GM12878 (cell line): ENCODE data around the gene ZNF428.

Experiments
- ATF7 ChIP-seq: fragments of 450-650 bp; IDR thresholded peaks from 2 replicates; pipeline ENCODE4 v1.6.1; 2016; ENCODE audit warnings: low read depth, mild to moderate bottlenecking
- CEBPB ChIP-seq, 2 experiments: fragments of 150-350 bp in 1 of 2; IDR thresholded peaks; 2 replicates each; pipeline ENCODE4 v1.6.1; 2012 to 2014; ENCODE audit warnings: low read depth in 2 of 2, low read length in 2 of 2, borderline replicate concordance in 1 of 2, inconsistent platforms in 1 of 2
- CHD2 ChIP-seq: IDR thresholded peaks from 2 replicates; pipeline ENCODE4 v1.6.1; 2011; ENCODE audit warnings: low read depth, low read length, improper control_type of control experiment, borderline replicate concordance
- RAD21 ChIP-seq: IDR thresholded peaks from 2 replicates; pipeline ENCODE4 v1.6.1; 2011; ENCODE audit warnings: mild to moderate bottlenecking, low read depth, low read length, moderate library complexity; ENCODE audit not compliant: insufficient read depth
- RCOR1 ChIP-seq: conservative IDR thresholded peaks from 2 replicates; pipeline ENCODE4 v1.6.1; 2012; ENCODE audit warnings: low read depth, low read length, improper control_type of control experiment
- SP1 ChIP-seq: IDR thresholded peaks from one replicate; pipeline ENCODE4 v1.6.1; 2011; ENCODE audit warnings: low read depth, low read length
- SRF ChIP-seq, 2 experiments: IDR thresholded peaks; 2 replicates each; pipeline ENCODE4 v1.6.1; 2011; ENCODE audit warnings: low read depth in 2 of 2, low read length in 2 of 2, mild to moderate bottlenecking in 1 of 2, moderate library complexity in 1 of 2
- TCF7 ChIP-seq: IDR thresholded peaks from 2 replicates; pipeline ENCODE4 v1.6.1; 2014; ENCODE audit warnings: antibody characterized with exemption, borderline replicate concordance
- ZBTB4 ChIP-seq: fragments of 450-650 bp; formaldehyde crosslinking; IDR thresholded peaks from 2 replicates; pipeline ENCODE4 v1.4.0; 2022; ENCODE audit warnings: mild to moderate bottlenecking, moderate library complexity
- TF ChIP-seq, protein P1 (sequence below), 3 experiments: IDR thresholded peaks in 2 of 3; conservative IDR thresholded peaks in 1 of 3; 2 replicates each; pipeline ENCODE4 v1.5.1; 2011; ENCODE audit warnings: low read depth in 3 of 3, low read length in 3 of 3, mild to moderate bottlenecking in 3 of 3, control low read depth in 2 of 3, moderate library complexity in 2 of 3, inconsistent platforms in 1 of 3, mixed read lengths in 1 of 3; ENCODE audit not compliant: control insufficient read depth in 2 of 3, insufficient read depth in 1 of 3; ENCODE audit errors: extremely low read depth in 1 of 3
- TF ChIP-seq, protein P2 (sequence below): IDR thresholded peaks from 2 replicates; pipeline ENCODE4 v1.6.1; 2011; ENCODE audit warnings: mild to moderate bottlenecking, low read depth, low read length, moderate library complexity; ENCODE audit not compliant: insufficient replicate concordance

GRCh38 chr19:43594710-43595604, 24.5 kb downstream of the ZNF428 start:
- TF ChIP-seq, protein P1, sequence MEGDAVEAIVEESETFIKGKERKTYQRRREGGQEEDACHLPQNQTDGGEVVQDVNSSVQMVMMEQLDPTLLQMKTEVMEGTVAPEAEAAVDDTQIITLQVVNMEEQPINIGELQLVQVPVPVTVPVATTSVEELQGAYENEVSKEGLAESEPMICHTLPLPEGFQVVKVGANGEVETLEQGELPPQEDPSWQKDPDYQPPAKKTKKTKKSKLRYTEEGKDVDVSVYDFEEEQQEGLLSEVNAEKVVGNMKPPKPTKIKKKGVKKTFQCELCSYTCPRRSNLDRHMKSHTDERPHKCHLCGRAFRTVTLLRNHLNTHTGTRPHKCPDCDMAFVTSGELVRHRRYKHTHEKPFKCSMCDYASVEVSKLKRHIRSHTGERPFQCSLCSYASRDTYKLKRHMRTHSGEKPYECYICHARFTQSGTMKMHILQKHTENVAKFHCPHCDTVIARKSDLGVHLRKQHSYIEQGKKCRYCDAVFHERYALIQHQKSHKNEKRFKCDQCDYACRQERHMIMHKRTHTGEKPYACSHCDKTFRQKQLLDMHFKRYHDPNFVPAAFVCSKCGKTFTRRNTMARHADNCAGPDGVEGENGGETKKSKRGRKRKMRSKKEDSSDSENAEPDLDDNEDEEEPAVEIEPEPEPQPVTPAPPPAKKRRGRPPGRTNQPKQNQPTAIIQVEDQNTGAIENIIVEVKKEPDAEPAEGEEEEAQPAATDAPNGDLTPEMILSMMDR (IDR thresholded peaks at IDR 0.05 in 2 of 3, conservative IDR thresholded peaks at IDR 0.05 in 1 of 3; ENCODE audit: control insufficient read depth in 2 of 3, extremely low read depth in 1 of 3, insufficient read depth in 1 of 3, low read depth in 3 of 3, low read length in 3 of 3), result peak; percentile 90 to 94 (median 94)
- TF ChIP-seq, protein P2, sequence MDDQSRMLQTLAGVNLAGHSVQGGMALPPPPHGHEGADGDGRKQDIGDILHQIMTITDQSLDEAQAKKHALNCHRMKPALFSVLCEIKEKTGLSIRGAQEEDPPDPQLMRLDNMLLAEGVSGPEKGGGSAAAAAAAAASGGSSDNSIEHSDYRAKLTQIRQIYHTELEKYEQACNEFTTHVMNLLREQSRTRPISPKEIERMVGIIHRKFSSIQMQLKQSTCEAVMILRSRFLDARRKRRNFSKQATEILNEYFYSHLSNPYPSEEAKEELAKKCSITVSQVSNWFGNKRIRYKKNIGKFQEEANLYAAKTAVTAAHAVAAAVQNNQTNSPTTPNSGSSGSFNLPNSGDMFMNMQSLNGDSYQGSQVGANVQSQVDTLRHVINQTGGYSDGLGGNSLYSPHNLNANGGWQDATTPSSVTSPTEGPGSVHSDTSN, result no peak
- TF ChIP-seq CHD2 (no peak), SP1 (no peak), RCOR1 (no peak), TCF7 (no peak), SRF (IDR thresholded peaks at IDR 0.05; ENCODE audit: low read depth in 2 of 2, low read length in 2 of 2) (no peak), RAD21 (peak; percentile 78), CEBPB (IDR thresholded peaks at IDR 0.05; ENCODE audit: borderline replicate concordance in 1 of 2, low read depth in 2 of 2, low read length in 2 of 2) (no peak), ZBTB4 (CRISPR knock-in tag) (no peak), ATF7 (no peak)
